Kidney capillary endothelial cell (primary cell): Measurements from ENCODE around the gene CCNB2.
"Not testable (repeated sequence)": the region's sequence is repeated elsewhere in the genome, so short reads cannot be mapped to it uniquely, and the experiment has no call there.

Source experiments
- DNase-seq: peaks from one replicate; pipeline ENCODE4 v3.0.0-alpha.2; 2018; ENCODE audit warnings: low spot score

Gene CCNB2

DNA sequence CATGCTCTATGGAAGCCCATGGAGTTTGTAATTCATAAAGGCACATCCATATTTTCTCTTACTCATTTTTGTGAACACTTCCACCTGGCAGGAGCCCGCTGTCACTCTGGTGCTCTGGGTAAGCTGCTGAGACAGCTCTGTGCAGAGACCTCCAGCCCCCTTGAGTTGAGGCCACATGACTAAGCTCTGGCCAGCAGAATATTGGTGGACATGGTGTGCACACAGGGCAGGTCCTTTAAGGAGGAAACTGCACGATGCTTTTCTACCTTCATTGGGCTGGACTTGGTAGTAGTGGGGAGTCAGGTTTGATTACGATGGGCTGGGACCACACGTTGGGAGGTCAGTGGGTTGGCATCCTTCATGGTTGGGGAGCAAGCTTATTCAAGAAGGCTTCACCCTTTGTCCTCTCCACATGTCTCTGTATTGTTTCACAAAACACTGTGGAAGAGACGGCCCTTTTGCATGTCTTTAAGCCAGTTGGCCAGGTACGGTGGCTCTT, 29.0 kb downstream of the CCNB2 start:
- DNase-seq, result no peak

DNA sequence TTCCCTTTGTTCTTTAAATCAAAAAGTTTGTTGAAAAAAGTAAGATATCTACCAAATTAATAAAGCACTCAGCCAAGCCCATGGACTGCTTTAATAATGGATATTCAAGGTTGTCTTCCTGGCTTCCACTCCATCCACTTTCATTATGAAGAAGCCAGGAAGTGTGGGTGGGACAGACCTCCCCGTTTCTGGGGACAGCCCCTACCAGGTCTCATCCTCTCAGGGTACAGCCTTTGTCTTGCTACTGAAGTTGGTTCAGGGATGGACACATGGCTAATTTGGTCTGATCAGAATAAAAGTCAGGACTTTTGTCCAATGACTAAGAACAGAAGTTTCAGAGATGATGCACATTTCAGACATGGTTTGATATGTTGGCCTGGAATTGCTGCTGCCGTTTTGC, 32.6 kb downstream of the CCNB2 start:
- DNase-seq, result no peak

DNA sequence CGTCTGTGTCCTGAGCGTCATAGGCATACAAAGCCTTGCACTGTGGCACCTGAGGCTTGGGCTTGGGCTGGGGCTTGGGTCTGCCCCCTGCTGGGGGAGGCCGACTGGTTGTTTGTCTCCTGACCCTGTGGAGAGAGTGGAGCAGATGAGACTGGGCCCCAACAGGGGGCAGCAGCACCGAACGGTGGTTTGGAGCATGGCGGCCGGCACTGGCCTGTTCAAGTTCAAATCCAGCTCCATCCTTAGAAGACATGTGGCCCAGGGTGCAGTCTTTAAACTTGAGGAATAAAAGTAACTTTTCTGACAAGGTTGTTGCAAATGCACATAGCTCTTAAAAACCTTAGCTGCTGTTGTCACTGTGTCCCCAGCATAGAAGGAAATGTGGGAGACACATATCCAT, 33.3 kb downstream of the CCNB2 start:
- peak; percentile 50 for DNase-seq

DNA sequence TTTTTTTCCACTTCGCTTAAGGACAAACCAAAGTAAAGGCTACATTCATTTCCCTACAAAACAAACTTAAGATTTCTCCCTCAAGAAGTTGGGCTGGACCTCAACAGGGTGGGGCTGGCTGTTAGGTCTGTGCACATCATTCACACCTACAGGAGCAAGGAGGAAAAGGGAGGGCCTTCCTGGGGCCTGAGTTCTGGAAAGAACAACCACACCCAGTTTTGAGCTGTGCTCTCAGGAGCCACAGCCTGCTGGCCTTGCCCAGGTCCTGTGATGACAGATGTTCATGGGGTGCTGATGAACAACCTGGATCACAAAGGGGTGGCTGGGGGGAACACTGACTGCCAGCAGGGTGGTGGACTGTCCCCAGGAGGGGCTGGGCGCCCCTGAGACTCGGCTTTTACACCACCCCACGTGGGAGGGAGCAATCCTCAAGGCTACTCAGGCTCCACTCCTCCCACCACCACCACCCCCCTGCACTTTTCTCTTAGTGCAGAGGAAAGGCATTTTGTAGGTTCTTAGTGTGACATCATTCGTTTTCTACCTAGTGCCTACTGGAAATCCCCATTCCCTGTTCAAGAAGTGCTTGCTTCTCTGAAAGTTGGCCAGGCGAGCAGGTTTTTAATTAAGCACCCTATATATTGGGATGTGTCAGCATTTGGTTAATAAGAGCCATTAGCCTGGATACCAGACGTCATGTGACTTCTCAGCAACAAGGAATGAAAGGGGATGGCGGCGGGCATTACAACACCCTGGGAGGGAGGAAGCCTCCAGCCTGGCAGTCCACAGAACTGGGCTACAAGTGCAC, 35.7 kb downstream of the CCNB2 start:
- no peak for DNase-seq

DNA sequence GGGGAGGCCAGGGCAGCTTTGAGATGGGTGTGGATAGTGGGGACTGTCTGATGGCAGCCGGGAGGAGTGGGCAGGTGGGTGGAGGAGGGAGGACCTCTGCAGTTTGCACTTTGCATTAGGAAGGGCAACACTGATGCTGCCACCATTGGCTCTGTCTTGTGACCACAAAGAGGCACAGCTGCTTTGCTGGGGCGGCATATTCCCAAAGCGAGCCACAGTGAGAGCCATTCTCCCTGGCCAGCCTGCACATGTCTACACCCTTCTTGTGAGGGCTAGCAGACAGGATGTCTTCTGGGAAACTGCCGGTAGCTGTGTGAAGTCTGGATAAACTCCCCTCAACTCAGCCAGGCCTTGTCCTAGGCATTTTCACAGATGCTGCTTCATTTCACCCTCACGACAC, 38.3 kb downstream of the CCNB2 start:
- DNase-seq, result no peak

DNA sequence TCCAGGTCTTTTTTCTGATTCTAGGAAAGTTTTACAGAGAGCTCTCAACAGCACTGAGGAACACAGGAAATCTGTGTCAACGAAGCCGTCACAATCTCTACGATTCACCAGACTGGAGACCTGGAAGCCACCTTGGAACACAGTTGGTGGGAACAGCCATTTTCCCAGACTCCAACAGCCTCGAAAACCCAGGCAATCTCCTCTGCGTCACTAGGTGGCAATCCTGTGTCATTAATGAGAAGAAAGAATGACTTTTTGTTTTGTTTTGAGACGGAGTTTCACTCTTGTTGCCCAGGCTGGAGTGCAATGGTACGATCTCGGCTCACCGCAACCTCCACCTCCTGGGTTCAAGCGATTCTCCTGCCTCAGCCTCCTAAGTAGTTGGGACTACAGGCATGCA, 39.6 kb downstream of the CCNB2 start:
- not testable (repeated sequence) for DNase-seq

DNA sequence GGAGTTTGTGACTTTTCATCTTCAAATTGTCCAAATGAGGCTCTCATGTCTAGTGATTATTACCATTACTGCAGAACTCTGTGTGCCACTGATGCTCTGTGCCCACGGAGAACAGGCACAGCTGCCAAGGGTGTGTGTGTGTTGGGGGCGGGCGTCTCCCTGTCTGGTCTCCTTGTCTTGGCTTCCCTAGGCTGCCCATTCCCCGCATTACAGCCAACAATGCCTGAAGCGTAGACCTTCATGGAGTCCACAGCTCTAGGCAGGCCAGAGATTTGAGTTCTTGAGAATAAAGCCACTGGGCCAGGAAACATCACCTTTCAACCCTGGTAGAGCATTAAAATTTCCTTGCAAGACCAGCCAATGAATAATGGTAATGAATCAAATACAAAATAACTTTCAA, 42.7 kb downstream of the CCNB2 start:
- no peak for DNase-seq

DNA sequence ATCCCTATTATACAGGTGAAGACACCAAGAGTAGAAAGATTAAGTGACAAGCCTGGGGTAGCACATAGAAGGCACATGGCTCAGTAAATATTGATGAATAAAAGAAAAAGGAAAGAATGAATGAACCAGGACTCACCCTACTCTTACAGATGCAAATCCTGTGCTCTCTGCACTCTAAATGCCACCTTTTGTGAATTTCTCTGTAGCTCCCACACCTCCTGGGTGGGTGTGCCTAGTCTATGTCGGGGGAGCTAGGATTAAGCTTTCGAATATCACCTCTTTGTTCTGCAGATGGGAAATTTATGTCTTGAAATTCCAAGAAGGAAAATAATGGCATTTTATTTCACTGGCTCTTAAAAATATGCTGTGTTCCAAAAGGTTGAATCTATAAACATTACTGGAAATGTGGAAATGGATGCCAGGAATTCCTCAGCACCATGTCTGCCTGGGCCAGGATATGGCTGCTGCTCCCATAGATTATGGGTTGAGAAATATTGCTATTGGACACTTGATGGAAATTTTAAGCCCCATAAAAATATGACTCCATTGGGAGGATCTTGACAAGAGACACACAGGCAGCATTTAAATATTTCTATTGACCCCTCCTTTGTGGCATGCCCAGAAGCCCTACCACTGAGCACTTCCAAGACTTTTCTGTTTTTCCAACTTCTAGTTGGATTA, 43.3 kb downstream of the CCNB2 start:
- DNase-seq, result no peak

DNA sequence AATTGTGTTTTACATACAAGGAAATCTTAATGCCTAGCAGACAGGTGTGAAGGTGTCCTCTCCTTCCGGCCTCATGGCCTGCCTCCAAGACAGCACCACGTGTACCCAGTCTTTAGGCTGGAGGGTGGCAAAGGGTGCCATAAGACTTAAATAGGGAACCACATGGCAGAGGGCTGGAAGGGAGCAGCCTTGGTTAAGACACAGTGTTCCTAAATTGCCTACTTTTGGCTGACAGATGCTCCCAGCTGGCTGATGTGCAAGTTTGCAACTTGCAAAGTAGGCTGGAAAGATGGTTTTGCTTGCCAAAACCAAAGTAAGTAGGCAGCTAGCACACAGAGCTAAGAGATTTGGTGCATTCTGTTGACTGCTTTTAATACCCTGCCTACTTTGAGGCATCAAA, 45.2 kb downstream of the CCNB2 start:
- DNase-seq, result no peak

DNA sequence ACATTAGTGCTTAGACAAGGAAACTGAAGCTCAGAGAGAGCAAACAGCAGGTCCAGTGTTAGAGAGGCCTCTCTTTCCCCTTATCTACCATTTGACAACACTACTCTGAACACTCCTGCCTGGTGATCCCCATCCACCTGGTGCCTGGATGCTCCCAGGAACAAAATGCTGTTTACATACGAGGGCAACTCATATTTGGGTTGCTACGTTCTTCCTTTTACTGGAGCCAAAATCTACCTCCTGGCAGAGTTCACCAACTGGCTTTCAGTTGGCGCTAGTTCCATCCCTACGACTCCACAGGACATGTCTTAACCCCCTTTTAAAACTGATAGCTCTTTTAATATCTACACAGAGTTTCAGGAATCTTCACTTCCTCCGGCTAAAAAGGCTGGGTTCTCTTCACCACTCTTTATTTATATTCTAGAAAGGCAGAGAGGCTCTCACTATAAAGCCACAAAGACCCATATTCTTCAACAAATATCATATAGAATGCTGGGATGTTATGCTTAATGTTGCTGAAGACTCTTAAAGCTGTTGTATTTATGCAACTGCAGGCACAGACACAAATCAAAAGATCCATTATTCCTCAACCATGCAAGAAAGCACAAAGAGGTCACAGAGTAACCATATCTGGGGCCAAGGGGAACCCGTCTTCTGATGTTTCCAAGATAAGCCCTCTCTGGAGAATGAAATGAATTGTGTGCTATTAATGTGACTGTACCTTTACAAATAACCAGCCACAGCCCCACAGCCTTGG, 47.9 kb downstream of the CCNB2 start:
- no peak for DNase-seq

DNA sequence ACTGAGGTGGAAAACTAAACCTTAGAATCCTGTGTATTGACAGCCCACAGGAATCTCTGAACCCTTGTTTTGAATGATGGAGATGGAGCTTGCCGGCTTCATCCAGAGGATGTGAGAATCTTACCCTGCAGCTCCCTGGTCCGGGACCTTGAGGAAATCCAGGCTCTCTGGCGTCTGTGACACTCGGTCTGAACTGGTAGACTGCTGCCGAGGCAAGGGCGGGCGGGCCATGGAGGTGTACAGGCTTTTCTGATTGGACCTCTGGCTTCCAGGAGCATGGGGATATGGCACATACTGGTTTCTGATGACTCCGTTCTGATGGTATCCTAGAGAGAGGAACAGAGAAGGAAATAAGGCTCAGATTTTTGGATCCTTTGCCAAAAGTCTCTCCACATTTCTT, 48.5 kb downstream of the CCNB2 start:
- DNase-seq, result no peak

DNA sequence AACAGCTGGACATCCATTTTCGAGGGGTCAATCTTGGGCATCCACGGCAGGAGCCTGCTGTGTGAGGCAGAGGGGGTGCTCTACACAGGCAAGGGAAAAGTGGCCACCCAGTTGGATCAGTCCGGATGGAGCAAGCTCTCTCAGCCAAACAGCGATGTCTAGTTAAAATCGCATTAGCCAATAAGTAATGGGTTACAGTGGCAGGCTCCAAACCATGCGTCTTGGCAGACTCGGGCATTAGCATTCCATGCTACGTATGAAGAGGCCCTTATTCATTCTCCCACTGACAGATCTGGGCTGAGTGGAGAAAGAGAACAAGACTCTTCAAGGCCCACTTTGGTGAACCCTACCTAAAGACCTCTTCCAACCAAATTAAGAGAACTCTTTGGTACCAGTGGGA, 49.3 kb downstream of the CCNB2 start:
- no peak for DNase-seq

DNA sequence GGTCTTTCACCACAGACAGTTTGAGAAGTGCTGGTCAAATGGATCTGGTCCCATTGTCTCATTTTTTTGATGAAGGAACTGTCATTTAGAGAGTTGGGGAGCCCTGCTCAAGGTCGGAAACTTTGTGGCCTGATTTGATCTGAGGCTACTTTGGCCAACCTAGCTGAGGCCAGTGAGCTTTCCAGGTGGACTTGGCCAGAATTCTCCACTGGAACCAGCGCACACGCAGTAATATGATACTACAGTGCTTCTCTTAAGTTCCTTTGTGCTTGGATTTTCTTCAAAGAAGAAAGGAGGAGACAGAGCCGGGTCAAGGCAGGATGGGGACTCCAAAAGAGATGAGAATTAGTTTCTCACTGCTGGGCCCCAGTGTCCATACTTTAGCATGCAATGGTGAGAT, 50.5 kb downstream of the CCNB2 start:
- no peak for DNase-seq

DNA sequence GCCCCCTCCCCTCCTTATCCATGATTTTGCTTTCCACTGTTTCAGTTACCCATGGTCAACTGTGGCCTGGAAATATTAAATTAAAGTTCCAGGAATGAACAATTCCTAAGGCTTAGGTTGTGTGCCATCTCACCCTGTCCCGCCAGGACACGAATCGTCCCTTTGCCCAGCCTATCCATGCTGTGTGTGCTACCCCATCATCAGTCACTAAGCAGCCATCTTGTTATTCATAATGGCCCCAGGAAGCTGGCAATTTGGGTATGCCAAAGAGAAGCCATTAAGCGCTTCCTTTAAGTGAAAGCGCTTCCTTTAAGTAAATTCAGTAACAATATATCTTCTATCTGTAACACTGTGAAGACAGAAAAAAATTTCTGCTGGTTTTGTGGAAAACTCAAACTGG, 52.5 kb downstream of the CCNB2 start:
- no peak for DNase-seq

DNA sequence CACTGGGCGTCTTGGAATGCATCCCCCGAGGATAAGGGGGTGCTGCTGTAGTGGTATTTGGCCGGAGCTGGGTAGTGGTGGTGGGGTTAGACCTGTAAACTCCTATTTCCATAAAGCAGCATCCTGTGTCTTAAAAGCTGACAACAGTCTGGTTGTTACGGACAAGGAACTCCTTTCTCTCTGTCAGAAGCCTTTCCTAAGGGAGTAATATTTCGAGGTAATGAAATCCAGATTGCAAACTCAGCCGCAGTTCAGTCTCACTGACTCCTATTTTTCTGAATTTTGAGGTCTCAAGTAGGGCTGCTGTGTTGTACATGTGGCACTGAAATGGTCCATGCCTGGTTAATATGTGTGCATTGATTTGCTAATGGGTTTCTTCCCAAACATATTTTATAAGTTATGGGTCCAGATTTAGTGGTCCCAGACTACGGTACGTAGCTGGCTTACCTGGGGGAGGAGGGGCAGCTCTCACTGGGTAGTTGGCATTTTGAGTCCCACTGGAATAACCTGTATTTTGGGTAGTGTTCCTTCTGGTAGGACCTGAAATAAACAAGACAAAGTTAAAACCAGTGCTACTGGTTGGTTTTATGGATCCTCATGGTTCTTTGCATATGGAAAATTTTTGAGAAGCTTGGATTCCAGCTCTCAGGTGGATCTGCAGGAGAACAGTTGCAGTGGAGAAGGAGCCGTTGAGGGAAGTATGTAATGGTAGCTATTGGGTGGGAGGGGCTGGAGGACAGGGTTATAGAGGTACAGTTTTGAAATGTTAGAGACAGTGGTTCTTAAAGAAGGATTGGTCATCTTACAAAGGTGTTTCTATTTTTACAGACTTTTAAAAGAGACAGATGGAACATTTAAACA, 53.1 kb downstream of the CCNB2 start:
- no peak for DNase-seq

DNA sequence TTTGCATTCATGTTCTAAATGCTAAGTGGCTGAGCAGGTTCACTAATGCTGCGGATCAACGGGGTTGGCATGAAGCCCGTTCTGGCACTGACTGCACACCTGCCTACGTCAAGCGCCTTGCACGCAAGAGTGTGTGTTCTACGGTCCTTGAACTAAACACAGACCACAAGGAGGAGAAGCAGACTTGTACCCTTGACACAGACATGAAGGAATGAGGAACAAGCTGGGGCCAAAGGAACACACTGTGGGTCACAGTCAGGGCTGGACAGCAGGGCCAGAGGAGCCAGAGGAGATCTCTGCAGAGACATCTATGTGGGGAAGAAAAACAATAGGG, 53.7 kb downstream of the CCNB2 start:
- DNase-seq, result no peak

DNA sequence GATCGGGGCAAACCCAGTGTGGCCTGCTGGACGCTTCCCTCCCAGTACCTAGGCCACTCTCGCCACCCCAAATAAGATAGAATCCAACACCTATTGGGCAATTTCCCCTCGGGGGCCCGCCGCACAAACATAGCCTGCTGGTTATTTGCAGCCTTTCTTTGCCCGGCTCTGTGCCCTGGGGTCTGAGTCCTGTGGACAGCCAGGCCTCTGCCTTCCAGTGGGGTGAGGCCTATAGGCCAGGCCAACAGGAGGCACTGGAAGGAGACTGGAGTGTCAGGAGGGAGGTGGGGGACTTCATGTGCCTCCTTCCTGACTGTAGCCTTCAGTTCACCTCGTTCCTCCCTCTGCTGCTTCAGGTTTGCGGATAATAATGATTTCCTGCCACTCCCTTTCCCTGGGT, 54.3 kb downstream of the CCNB2 start:
- no peak for DNase-seq

DNA sequence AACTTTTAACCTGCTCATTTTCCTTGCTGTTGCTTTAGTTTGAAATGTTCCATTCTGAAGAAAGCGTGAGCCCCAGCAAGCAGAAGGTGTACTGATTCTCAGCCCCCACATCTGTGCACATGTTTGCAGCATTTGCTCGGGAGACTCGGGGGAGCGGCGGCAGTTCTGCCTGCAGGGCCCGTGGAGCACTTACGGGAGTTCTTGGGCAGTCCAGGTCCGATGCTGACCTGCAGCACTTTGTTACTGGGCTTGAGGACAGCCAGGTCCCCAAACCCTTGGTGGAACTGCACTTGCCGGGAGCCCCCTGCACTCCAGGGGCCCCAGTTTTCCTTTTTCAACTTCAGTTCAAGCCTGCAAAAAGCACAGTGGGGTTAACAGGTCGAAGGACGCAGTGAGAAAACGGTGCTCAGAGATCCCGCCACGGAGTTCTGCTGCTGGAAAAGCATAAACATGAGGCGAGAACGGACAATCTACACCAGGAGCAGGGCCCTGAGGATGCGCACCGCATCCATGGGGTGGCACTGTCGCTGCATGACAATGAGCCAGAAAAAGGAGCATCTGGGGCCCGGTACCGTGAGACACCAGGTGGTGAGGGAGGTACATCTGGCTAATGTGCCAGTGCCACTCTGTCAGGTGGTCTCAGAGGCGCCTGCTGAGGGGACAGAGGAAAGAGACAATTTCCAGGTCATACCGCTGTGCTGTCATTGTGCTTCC, 56.1 kb downstream of the CCNB2 start:
- no peak for DNase-seq

DNA sequence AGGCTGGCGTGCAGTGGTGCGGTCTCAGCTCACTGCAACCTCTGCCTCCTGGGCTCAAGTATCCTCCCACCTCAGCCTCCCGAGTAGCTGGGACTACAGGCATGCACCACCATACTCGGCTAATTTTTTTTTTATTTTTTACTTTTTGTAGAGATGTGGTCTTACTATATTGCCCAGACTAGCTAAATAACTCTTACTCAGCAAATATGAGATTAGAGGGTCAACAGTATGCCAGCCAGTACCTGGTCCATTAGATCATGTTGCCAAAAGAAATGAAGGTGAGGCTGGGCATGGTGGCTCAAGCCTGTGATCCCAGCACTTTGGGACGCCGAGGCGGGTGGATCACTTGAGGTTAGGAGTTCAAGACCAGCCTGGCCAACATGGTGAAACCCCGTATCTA, 57.1 kb downstream of the CCNB2 start:
- DNase-seq, result not testable (repeated sequence)

DNA sequence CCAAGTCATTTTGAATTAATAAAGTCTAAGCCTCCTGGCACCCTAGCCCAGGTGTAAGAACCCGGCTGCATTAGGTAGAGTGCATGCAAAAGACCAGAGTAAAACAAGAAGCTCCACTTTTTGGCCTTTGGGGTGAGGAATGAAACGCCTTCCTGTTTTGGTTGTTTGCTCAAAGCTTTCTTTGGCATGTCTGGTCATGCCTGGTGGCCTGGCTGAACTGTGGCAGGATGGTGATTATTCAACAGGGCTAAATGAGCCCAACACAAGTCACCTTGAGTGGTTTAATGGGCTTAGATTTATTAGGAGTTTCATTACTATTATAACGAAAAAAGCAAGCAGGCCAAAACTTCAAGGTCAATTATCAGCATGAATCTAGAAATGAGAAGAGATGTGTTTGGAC, 60.8 kb downstream of the CCNB2 start:
- no peak for DNase-seq

DNA sequence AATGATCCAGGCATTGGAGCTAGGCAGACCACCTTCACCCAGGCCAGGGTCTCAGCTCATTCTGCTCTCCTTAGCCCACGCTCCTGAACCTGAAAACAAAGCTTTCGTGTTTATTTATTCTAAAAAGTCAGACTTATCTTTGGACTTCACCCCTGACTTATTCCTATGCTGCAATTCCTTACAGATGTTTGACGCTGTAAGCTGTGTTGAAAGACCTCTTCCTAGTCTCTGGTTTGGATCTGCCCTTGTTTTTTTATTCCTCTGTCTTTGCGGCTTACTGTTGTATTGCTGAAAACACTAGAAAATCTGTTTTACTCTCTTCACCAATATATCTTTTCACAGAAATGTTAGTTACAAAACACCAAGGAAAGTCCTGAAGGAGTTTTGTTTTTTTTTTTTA, 61.2 kb downstream of the CCNB2 start:
- DNase-seq, result no peak
